SU-DHL-6 (cell line): ENCODE measurements around the gene CDC16.

ENCODE experiments used
- H2AFZ ChIP-seq: fragments of 200-600 bp; sonication (generic); 2 replicates; pipeline ENCODE4 v1.6.1; 2014; ENCODE audit warnings: low read depth, mild to moderate bottlenecking, moderate library complexity, mixed read lengths, antibody characterized with exemption, low read length; ENCODE audit not compliant: severe bottlenecking
- H3F3A ChIP-seq: fragments of 200-600 bp; shearing (Covaris generic); 2 replicates; pipeline ENCODE4 v1.6.0; 2016; ENCODE audit warnings: antibody characterized with exemption, mild to moderate bottlenecking; ENCODE audit not compliant: insufficient read depth
- H3K27ac ChIP-seq: fragments of 200-600 bp; sonication (generic); 2 replicates; pipeline ENCODE4 v1.5.1; 2016; ENCODE audit warnings: low read depth, mild to moderate bottlenecking, low read length, moderate library complexity, mixed read lengths
- H3K27me3 ChIP-seq: fragments of 200-600 bp; sonication (generic), shearing (Covaris generic); 2 replicates; pipeline ENCODE4 v1.6.0; 2014; ENCODE audit warnings: mild to moderate bottlenecking, low read length
- H3K36me3 ChIP-seq: fragments of 200-600 bp; sonication (generic); 2 replicates; pipeline ENCODE4 v1.6.1; 2014; ENCODE audit warnings: mild to moderate bottlenecking, low read length, mixed read lengths
- H3K4me2 ChIP-seq: fragments of 300-600, 200-600 bp; shearing (Covaris generic), sonication (generic); 2 replicates; pipeline ENCODE4 v1.6.0; 2014; ENCODE audit warnings: low read length, low read depth, mild to moderate bottlenecking; ENCODE audit not compliant: poor library complexity, severe bottlenecking
- H3K4me3 ChIP-seq: fragments of 200-600 bp; sonication (generic); 2 replicates; pipeline ENCODE4 v1.5.1; 2014; ENCODE audit warnings: antibody characterized with exemption, low read length, mild to moderate bottlenecking, mixed read lengths; ENCODE audit not compliant: insufficient read depth, poor library complexity, severe bottlenecking
- H3K79me2 ChIP-seq: fragments of 200-600 bp; sonication (generic); 2 replicates; pipeline ENCODE4 v1.6.1; 2014; ENCODE audit warnings: mild to moderate bottlenecking, low read length, moderate library complexity; ENCODE audit not compliant: insufficient read depth
- H3K9ac ChIP-seq: fragments of 200-600 bp; sonication (generic); 2 replicates; pipeline ENCODE4 v1.7.0; 2014; ENCODE audit warnings: mild to moderate bottlenecking, low read length
- H3K9me2 ChIP-seq: fragments of 200-600 bp; sonication (generic); replicated peaks from 2 replicates; pipeline ENCODE4 v1.6.1; 2014; ENCODE audit warnings: low read length; ENCODE audit not compliant: insufficient read depth
- H3K9me3 ChIP-seq: fragments of 200-600 bp; sonication (generic); 2 replicates; pipeline ENCODE4 v1.6.1; 2014; ENCODE audit warnings: low read length, mixed read lengths; ENCODE audit not compliant: insufficient read depth
- H4K20me1 ChIP-seq: fragments of 200-600 bp; sonication (generic); 2 replicates; pipeline ENCODE4 v1.6.1; 2014; ENCODE audit warnings: low read depth, mild to moderate bottlenecking, antibody characterized with exemption, low read length, moderate library complexity, mixed read lengths
- EZH2phosphoT487 ChIP-seq: fragments of 200-600 bp; sonication (generic), shearing (Covaris generic); conservative IDR thresholded peaks from 2 replicates; pipeline ENCODE4 v1.6.1; 2018; ENCODE audit warnings: mild to moderate bottlenecking, antibody characterized with exemption, low read length, moderate library complexity, mixed read lengths
- TF ChIP-seq, protein P1 (sequence below): fragments of 200-600 bp; sonication (generic); IDR thresholded peaks from one replicate; pipeline ENCODE4 v1.5.1; 2017; ENCODE audit warnings: antibody characterized with exemption, mild to moderate bottlenecking, low read length, moderate library complexity; ENCODE audit not compliant: insufficient read depth, poor library complexity, severe bottlenecking

CDC16 gene

DNA sequence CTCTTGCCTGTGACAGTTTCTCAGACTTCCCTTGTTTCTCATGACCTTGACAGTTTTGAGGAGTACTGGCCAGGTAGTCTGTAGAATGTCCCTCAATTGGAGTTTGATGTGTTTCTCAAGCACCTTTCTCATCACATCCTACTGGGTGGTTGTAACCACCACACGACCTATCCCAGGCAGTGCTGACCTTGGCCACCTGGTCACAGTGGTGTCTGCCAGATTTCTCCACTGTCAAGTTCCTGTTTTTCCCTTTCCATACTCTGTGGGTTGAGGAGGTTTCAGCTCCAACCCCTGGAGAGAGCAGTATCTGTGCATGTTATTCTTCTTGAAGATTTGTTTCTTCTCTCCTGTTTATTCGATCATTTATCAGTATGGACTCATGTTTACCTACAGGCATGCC is 38.3 kb downstream of the CDC16 start:
- no peak overlapping the region for H3K4me2 ChIP-seq
- no peak overlapping the region for H3K9ac ChIP-seq
- H2AFZ ChIP-seq, result no peak overlapping the region
- TF ChIP-seq, protein P1, sequence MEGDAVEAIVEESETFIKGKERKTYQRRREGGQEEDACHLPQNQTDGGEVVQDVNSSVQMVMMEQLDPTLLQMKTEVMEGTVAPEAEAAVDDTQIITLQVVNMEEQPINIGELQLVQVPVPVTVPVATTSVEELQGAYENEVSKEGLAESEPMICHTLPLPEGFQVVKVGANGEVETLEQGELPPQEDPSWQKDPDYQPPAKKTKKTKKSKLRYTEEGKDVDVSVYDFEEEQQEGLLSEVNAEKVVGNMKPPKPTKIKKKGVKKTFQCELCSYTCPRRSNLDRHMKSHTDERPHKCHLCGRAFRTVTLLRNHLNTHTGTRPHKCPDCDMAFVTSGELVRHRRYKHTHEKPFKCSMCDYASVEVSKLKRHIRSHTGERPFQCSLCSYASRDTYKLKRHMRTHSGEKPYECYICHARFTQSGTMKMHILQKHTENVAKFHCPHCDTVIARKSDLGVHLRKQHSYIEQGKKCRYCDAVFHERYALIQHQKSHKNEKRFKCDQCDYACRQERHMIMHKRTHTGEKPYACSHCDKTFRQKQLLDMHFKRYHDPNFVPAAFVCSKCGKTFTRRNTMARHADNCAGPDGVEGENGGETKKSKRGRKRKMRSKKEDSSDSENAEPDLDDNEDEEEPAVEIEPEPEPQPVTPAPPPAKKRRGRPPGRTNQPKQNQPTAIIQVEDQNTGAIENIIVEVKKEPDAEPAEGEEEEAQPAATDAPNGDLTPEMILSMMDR, result no peak
- TF ChIP-seq EZH2phosphoT487, result no peak
- no peaks in the 10 kb centered on the region for H3K79me2 ChIP-seq
- no peak overlapping the region for H3K27ac ChIP-seq
- H3F3A ChIP-seq, result no peaks in the 10 kb centered on the region; the same call in 1 of the 2 replicates
- H3K4me3 ChIP-seq, result no peak overlapping the region
- H4K20me1 ChIP-seq, result no peaks in the 10 kb centered on the region
- no peaks in the 10 kb centered on the region for H3K9me3 ChIP-seq
- no peaks in the 10 kb centered on the region for H3K27me3 ChIP-seq
- H3K36me3 ChIP-seq, result peaks cover 11% of the 10 kb centered on the region; the same call in 1 of the 2 replicates
- no peaks in the 10 kb centered on the region for H3K9me2 ChIP-seq

DNA sequence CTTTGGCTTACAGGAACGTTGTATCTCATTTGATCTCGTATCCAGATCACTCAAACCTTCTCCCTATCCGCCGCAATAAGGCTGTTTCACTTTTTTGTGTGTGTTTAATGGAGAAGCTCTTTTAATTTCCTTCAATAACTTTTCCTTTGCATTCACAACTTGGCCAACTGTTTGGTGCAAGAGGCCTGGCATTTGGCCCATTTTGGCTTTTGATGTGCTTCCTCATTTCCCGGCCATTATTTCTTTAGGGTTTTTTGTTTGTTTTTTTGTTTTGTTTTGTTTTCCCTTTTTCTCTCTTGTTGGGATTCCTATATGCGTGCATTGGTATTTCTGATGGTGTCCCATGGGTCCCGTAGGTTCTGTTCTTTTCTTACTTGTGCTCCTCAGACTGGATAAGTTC is 40.6 kb downstream of the CDC16 start:
- H3K36me3 ChIP-seq, result peaks cover 11% of the 10 kb centered on the region; the same call in 1 of the 2 replicates
- H3K27ac ChIP-seq, result no peak overlapping the region
- H3K4me2 ChIP-seq, result no peak overlapping the region

DNA sequence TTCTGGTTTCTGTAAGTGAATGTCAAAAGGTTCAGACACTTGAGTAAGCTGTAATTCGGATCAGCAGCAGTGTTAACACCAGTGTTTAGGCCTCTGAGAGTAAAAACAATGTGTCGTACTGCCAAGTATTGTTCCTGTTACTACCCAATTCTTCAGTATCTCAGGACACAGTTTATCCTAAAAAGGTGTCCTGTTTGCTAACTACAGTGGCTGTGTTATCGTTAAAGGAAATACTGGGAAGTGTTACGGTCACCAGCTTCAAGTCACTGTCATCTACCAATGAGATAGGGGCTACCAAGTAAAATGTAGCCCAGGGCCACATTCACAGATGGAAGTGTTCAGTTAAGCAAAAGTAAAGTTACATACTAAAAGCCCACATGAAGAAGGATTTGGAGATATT is 44.4 kb downstream of the CDC16 start:
- no peak for TF ChIP-seq EZH2phosphoT487
- TF ChIP-seq, protein P1, result no peak
- H3F3A ChIP-seq, result peaks cover 36% of the 10 kb centered on the region
- peak overlapping the region; percentile 93 for H3K27ac ChIP-seq
- H3K9me2 ChIP-seq, result no peaks in the 10 kb centered on the region
- H3K4me2 ChIP-seq, result no peak overlapping the region
- no peaks in the 10 kb centered on the region for H4K20me1 ChIP-seq
- H3K79me2 ChIP-seq, result peaks cover 21% of the 10 kb centered on the region
- no peaks in the 10 kb centered on the region for H3K36me3 ChIP-seq
- H3K4me3 ChIP-seq, result no peak overlapping the region
- no peaks in the 10 kb centered on the region for H3K9me3 ChIP-seq
- H2AFZ ChIP-seq, result no peak overlapping the region
- H3K9ac ChIP-seq, result no peak overlapping the region
- H3K27me3 ChIP-seq, result no peaks in the 10 kb centered on the region

More for the DNA sequence above, 40.6 kb downstream of the CDC16 start:
- H4K20me1 ChIP-seq, result no peaks in the 10 kb centered on the region
- no peaks in the 10 kb centered on the region for H3K79me2 ChIP-seq
- no peaks in the 10 kb centered on the region for H3K27me3 ChIP-seq
- H2AFZ ChIP-seq, result no peak overlapping the region
- no peak overlapping the region for H3K4me3 ChIP-seq
- no peaks in the 10 kb centered on the region for H3K9me2 ChIP-seq
- H3K9ac ChIP-seq, result no peak overlapping the region
- H3F3A ChIP-seq, result peaks cover 23% of the 10 kb centered on the region
- H3K9me3 ChIP-seq, result no peaks in the 10 kb centered on the region
- no peak for TF ChIP-seq EZH2phosphoT487
- TF ChIP-seq, protein P1, result no peak
